ENCODE data around the gene SYNPR.

The SYNPR gene

DNA sequence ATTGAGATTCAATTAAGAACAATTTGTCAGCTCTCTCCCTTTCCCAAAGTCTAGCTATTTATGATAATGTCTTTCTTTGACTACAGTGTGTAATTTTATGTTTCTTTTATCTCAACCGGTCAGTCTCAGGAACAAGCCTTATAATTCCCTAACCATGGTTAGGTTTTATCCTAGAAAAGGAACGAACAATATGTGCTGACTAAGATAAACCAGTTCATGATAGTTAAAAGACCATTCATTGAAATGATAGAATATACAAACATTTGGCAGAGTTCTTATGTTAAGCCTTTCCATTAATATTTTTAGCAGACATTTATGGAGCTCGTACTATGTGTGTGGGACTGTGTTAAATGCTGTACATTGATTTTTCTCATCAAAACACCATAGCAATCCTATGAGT, 106.3 kb downstream of the SYNPR start:
- ATAC-seq: no peak
- TF ChIP-seq ZC3H10 (CRISPR knock-in tag; IDR thresholded peaks at IDR 0.05) (no peak), TOX (CRISPR knock-in tag; IDR thresholded peaks at IDR 0.05; ENCODE audit: borderline replicate concordance) (no peak), ZNF565 (CRISPR knock-in tag; conservative IDR thresholded peaks at IDR 0.05; ENCODE audit: low read depth) (no peak), TCF4 (CRISPR knock-in tag; IDR thresholded peaks at IDR 0.05; ENCODE audit: borderline replicate concordance) (no peak), CSDC2 (CRISPR knock-in tag; IDR thresholded peaks at IDR 0.05) (no peak), RARB (CRISPR knock-in tag; IDR thresholded peaks at IDR 0.05) (no peak)

DNA sequence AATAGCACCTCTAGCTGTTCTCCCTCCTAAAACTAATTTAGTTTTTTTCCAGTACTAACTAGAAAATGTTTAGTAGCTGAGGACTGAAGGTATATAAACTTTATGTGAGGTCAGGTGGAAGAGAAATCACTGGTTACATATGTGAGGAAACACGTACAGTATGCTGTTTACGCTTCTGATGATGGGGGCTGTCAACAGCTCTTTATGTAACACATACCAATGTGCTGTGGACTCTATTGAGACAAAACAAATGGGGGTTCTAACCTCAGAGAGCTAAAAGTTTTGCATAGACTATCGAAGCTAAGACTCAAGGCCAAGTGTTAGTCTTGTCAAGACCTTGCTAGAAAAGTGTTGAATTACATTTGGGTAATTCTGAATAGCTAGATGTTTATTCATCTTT, 107.5 kb downstream of the SYNPR start:
- no peak for ATAC-seq
- TF ChIP-seq ESRRG (CRISPR knock-in tag; IDR thresholded peaks at IDR 0.05): no peak
- TF ChIP-seq ZFP3 (CRISPR knock-in tag; IDR thresholded peaks at IDR 0.05): no peak
- TF ChIP-seq ARNTL (CRISPR knock-in tag; IDR thresholded peaks at IDR 0.05; ENCODE audit: borderline replicate concordance, low read depth): no peak
- TF ChIP-seq PPARA (CRISPR knock-in tag; IDR thresholded peaks at IDR 0.05; ENCODE audit: borderline replicate concordance): no peak
- TF ChIP-seq, protein P1, sequence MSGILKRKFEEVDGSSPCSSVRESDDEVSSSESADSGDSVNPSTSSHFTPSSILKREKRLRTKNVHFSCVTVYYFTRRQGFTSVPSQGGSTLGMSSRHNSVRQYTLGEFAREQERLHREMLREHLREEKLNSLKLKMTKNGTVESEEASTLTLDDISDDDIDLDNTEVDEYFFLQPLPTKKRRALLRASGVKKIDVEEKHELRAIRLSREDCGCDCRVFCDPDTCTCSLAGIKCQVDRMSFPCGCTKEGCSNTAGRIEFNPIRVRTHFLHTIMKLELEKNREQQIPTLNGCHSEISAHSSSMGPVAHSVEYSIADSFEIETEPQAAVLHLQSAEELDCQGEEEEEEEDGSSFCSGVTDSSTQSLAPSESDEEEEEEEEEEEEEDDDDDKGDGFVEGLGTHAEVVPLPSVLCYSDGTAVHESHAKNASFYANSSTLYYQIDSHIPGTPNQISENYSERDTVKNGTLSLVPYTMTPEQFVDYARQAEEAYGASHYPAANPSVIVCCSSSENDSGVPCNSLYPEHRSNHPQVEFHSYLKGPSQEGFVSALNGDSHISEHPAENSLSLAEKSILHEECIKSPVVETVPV (CRISPR knock-in tag; IDR thresholded peaks at IDR 0.05): no peak
- TF ChIP-seq ZNF565 (CRISPR knock-in tag; conservative IDR thresholded peaks at IDR 0.05; ENCODE audit: low read depth): no peak
- no peak for TF ChIP-seq CSDC2 (CRISPR knock-in tag; IDR thresholded peaks at IDR 0.05)
- TF ChIP-seq, protein P2, sequence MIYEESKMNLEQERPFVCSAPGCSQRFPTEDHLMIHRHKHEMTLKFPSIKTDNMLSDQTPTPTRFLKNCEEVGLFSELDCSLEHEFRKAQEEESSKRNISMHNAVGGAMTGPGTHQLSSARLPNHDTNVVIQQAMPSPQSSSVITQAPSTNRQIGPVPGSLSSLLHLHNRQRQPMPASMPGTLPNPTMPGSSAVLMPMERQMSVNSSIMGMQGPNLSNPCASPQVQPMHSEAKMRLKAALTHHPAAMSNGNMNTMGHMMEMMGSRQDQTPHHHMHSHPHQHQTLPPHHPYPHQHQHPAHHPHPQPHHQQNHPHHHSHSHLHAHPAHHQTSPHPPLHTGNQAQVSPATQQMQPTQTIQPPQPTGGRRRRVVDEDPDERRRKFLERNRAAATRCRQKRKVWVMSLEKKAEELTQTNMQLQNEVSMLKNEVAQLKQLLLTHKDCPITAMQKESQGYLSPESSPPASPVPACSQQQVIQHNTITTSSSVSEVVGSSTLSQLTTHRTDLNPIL (CRISPR knock-in tag; IDR thresholded peaks at IDR 0.05; ENCODE audit: low read depth): no peak
- TF ChIP-seq ZC3H10 (CRISPR knock-in tag; IDR thresholded peaks at IDR 0.05): no peak
- TF ChIP-seq, protein P3, sequence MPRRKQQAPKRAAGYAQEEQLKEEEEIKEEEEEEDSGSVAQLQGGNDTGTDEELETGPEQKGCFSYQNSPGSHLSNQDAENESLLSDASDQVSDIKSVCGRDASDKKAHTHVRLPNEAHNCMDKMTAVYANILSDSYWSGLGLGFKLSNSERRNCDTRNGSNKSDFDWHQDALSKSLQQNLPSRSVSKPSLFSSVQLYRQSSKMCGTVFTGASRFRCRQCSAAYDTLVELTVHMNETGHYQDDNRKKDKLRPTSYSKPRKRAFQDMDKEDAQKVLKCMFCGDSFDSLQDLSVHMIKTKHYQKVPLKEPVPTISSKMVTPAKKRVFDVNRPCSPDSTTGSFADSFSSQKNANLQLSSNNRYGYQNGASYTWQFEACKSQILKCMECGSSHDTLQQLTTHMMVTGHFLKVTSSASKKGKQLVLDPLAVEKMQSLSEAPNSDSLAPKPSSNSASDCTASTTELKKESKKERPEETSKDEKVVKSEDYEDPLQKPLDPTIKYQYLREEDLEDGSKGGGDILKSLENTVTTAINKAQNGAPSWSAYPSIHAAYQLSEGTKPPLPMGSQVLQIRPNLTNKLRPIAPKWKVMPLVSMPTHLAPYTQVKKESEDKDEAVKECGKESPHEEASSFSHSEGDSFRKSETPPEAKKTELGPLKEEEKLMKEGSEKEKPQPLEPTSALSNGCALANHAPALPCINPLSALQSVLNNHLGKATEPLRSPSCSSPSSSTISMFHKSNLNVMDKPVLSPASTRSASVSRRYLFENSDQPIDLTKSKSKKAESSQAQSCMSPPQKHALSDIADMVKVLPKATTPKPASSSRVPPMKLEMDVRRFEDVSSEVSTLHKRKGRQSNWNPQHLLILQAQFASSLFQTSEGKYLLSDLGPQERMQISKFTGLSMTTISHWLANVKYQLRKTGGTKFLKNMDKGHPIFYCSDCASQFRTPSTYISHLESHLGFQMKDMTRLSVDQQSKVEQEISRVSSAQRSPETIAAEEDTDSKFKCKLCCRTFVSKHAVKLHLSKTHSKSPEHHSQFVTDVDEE (CRISPR knock-in tag; IDR thresholded peaks at IDR 0.05): no peak
- no peak for TF ChIP-seq SNAI2 (CRISPR knock-in tag; IDR thresholded peaks at IDR 0.05)
- no peak for TF ChIP-seq OSR1 (CRISPR knock-in tag; IDR thresholded peaks at IDR 0.05)
- TF ChIP-seq TCF4 (CRISPR knock-in tag; IDR thresholded peaks at IDR 0.05; ENCODE audit: borderline replicate concordance): no peak
- TF ChIP-seq, protein P4, sequence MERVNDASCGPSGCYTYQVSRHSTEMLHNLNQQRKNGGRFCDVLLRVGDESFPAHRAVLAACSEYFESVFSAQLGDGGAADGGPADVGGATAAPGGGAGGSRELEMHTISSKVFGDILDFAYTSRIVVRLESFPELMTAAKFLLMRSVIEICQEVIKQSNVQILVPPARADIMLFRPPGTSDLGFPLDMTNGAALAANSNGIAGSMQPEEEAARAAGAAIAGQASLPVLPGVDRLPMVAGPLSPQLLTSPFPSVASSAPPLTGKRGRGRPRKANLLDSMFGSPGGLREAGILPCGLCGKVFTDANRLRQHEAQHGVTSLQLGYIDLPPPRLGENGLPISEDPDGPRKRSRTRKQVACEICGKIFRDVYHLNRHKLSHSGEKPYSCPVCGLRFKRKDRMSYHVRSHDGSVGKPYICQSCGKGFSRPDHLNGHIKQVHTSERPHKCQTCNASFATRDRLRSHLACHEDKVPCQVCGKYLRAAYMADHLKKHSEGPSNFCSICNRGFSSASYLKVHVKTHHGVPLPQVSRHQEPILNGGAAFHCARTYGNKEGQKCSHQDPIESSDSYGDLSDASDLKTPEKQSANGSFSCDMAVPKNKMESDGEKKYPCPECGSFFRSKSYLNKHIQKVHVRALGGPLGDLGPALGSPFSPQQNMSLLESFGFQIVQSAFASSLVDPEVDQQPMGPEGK (CRISPR knock-in tag; IDR thresholded peaks at IDR 0.05; ENCODE audit: borderline replicate concordance): no peak
- TF ChIP-seq RARB (CRISPR knock-in tag; IDR thresholded peaks at IDR 0.05): no peak
- TF ChIP-seq ZNF8 (CRISPR knock-in tag; IDR thresholded peaks at IDR 0.05): no peak
- TF ChIP-seq, protein P5, sequence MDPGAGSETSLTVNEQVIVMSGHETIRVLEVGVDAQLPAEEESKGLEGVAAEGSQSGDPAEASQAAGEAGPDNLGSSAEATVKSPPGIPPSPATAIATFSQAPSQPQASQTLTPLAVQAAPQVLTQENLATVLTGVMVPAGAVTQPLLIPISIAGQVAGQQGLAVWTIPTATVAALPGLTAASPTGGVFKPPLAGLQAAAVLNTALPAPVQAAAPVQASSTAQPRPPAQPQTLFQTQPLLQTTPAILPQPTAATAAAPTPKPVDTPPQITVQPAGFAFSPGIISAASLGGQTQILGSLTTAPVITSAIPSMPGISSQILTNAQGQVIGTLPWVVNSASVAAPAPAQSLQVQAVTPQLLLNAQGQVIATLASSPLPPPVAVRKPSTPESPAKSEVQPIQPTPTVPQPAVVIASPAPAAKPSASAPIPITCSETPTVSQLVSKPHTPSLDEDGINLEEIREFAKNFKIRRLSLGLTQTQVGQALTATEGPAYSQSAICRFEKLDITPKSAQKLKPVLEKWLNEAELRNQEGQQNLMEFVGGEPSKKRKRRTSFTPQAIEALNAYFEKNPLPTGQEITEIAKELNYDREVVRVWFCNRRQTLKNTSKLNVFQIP (CRISPR knock-in tag; IDR thresholded peaks at IDR 0.05; ENCODE audit: borderline replicate concordance, low read depth): no peak
- no peak for TF ChIP-seq BACH2 (CRISPR knock-in tag; IDR thresholded peaks at IDR 0.05; ENCODE audit: borderline replicate concordance)
- TF ChIP-seq ISL1 (CRISPR knock-in tag; IDR thresholded peaks at IDR 0.05): no peak
- TF ChIP-seq ZFP30 (CRISPR knock-in tag; IDR thresholded peaks at IDR 0.05): no peak

DNA sequence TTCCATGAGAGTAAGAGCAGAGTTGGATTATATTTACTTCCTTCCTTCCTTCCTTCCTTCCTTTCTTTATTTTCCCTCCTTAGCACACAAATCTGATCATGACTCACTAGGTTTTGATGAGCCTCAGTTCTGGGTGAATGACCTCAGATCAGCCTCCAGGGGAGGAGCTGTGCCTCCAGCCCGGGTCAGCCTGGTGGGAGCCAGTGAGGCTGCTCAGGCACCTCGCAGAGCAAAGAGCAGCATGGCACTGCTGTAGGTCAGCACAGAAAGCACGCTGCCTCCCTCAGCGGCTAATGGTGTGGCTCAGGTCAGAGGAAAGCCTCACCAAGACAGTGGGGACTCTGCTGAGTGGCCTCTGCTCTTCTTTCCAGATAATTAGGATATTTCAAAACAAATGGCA, 108.5 kb downstream of the SYNPR start:
- no peak for ATAC-seq
- TF ChIP-seq PPARA (CRISPR knock-in tag; IDR thresholded peaks at IDR 0.05; ENCODE audit: borderline replicate concordance) (no peak), TCF4 (CRISPR knock-in tag; IDR thresholded peaks at IDR 0.05; ENCODE audit: borderline replicate concordance) (no peak)

Data from SK-N-SH treated with all-trans-retinoic acid at 6 μM for 48 hours (cell line).